KMS-11 (cell line): ENCODE measurements around the gene LSM3.

Experiments used
- H2AFZ ChIP-seq: fragments of 200-600 bp; sonication (generic); 2 replicates; pipeline ENCODE4 v1.6.1; 2016; ENCODE audit warnings: antibody characterized with exemption, mixed run types, low read depth
- H3K27ac ChIP-seq: fragments of 200-600 bp; sonication (generic); 2 replicates; pipeline ENCODE4 v1.6.1; 2016; ENCODE audit warnings: mild to moderate bottlenecking, mixed run types
- H3K27me3 ChIP-seq: fragments of 200-600 bp; sonication (generic); 2 replicates; pipeline ENCODE4 v1.6.1; 2017; ENCODE audit warnings: mild to moderate bottlenecking, low read depth, mixed run types, moderate library complexity; ENCODE audit not compliant: insufficient read depth
- H3K36me3 ChIP-seq: fragments of 200-600 bp; sonication (generic); 2 replicates; pipeline ENCODE4 v1.6.1; 2017; ENCODE audit warnings: mild to moderate bottlenecking, mixed run types; ENCODE audit not compliant: insufficient read depth
- H3K4me1 ChIP-seq: fragments of 200-600 bp; sonication (generic); 2 replicates; pipeline ENCODE4 v1.6.1; 2016; ENCODE audit warnings: mild to moderate bottlenecking, low read depth, mixed run types; ENCODE audit not compliant: poor library complexity, severe bottlenecking
- H3K4me2 ChIP-seq: fragments of 200-600 bp; sonication (generic); 2 replicates; pipeline ENCODE4 v1.7.0; 2016; ENCODE audit warnings: mild to moderate bottlenecking, mixed run types
- H3K4me3 ChIP-seq: fragments of 200-600 bp; sonication (generic); IDR thresholded peaks from 2 replicates; pipeline ENCODE4 v1.6.1; 2017; ENCODE audit warnings: low read depth, low read length, mixed read lengths; ENCODE audit not compliant: insufficient read depth
- H3K79me2 ChIP-seq: fragments of 200-600 bp; sonication (generic); 2 replicates; pipeline ENCODE4 v1.6.1; 2016; ENCODE audit warnings: low read depth, mixed run types; ENCODE audit not compliant: insufficient read depth
- H3K9ac ChIP-seq: fragments of 200-600 bp; sonication (generic); 2 replicates; pipeline ENCODE4 v1.6.1; 2016; ENCODE audit warnings: mild to moderate bottlenecking, mixed run types
- H4K20me1 ChIP-seq: fragments of 200-600 bp; sonication (generic); 2 replicates; pipeline ENCODE4 v1.6.1; 2016; ENCODE audit warnings: mild to moderate bottlenecking, mixed run types; ENCODE audit not compliant: insufficient read depth
- TF ChIP-seq, protein P1 (sequence below): fragments of 200-600 bp; sonication (generic); conservative IDR thresholded peaks from 2 replicates; pipeline ENCODE4 v1.6.1; 2017; ENCODE audit warnings: low read depth, mild to moderate bottlenecking, antibody characterized with exemption, low read length, moderate library complexity, mixed read lengths

Gene LSM3

DNA sequence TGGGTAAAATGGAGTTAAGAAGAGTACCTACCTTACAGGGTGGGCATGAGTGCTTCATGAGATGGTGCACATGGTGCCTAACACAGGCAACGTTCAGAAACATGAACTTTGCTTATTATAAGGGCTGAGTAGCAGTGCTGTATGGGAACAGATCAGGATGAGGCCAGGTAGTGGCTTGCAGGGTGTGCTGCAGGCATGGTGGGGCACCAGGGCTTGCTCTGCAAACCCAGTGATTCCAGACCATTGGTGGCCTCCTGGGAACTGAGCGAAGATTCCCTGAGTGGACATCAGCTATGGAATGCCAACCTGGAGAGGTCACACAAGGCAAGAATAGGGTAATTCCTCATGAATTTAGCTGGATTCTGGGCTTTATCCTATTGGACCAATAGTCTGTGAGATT is 37.9 kb upstream of the LSM3 start:
- Histone ChIP-seq H2AFZ (no peak overlapping the region), H3K36me3 (no peaks in the 10 kb centered on the region), H3K27me3 (no peaks in the 10 kb centered on the region), H3K4me1 (peaks cover 25% of the 10 kb centered on the region), H3K79me2 (no peaks in the 10 kb centered on the region), H3K27ac (no peak overlapping the region), H4K20me1 (no peaks in the 10 kb centered on the region), H3K9ac (no peak overlapping the region), H3K4me2 (no peak overlapping the region), H3K4me3 (no peak overlapping the region)
- TF ChIP-seq, protein P1, sequence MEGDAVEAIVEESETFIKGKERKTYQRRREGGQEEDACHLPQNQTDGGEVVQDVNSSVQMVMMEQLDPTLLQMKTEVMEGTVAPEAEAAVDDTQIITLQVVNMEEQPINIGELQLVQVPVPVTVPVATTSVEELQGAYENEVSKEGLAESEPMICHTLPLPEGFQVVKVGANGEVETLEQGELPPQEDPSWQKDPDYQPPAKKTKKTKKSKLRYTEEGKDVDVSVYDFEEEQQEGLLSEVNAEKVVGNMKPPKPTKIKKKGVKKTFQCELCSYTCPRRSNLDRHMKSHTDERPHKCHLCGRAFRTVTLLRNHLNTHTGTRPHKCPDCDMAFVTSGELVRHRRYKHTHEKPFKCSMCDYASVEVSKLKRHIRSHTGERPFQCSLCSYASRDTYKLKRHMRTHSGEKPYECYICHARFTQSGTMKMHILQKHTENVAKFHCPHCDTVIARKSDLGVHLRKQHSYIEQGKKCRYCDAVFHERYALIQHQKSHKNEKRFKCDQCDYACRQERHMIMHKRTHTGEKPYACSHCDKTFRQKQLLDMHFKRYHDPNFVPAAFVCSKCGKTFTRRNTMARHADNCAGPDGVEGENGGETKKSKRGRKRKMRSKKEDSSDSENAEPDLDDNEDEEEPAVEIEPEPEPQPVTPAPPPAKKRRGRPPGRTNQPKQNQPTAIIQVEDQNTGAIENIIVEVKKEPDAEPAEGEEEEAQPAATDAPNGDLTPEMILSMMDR, result no peak

DNA sequence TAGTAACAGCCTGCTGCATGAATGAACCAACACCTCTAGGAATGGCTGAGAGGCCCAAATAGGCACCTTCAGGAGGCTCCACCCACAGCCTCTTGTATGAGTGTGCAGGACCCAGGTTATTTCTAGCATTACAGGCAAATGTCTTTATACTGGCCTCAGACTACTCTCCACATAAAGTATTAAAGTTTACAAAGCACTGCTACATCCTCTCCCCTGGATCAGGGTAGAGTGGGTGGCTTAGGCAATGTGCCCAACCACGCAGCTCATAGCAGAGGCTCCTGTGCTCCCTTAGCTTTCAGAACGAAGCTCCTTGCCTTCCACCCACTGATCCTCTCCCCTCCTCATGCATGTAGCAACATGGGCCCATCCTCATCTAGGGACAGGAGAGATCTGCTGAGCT is 37.5 kb upstream of the LSM3 start:
- H4K20me1 ChIP-seq, result no peaks in the 10 kb centered on the region
- TF ChIP-seq, protein P1, result no peak
- no peak overlapping the region for H3K4me3 ChIP-seq

DNA sequence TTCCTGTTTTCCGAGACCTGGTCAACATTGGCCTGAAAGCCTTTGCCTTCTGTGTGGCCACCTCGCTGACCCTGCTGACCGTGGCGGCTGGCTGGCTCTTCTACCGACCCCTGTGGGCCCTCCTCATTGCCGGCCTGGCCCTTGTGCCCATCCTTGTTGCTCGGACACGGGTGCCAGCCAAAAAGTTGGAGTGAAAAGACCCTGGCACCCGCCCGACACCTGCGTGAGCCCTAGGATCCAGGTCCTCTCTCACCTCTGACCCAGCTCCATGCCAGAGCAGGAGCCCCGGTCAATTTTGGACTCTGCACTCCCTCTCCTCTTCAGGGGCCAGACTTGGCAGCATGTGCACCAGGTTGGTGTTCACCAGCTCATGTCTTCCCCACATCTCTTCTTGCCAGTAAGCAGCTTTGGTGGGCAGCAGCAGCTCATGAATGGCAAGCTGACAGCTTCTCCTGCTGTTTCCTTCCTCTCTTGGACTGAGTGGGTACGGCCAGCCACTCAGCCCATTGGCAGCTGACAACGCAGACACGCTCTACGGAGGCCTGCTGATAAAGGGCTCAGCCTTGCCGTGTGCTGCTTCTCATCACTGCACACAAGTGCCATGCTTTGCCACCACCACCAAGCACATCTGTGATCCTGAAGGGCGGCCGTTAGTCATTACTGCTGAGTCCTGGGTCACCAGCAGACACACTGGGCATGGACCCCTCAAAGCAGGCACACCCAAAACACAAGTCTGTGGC is 36.8 kb upstream of the LSM3 start:
- H3K4me2 ChIP-seq, result no peak overlapping the region
- no peak overlapping the region for H2AFZ ChIP-seq
- no peaks in the 10 kb centered on the region for H4K20me1 ChIP-seq
- H3K27ac ChIP-seq, result no peak overlapping the region
- no peak overlapping the region for H3K9ac ChIP-seq
- TF ChIP-seq, protein P1, result no peak
- no peaks in the 10 kb centered on the region for H3K79me2 ChIP-seq
- no peak overlapping the region for H3K4me3 ChIP-seq
- H3K27me3 ChIP-seq, result no peaks in the 10 kb centered on the region
- peaks cover 25% of the 10 kb centered on the region for H3K4me1 ChIP-seq
- no peaks in the 10 kb centered on the region for H3K36me3 ChIP-seq

More for the DNA sequence above, 37.5 kb upstream of the LSM3 start:
- Histone ChIP-seq H3K27ac (no peak overlapping the region), H3K79me2 (no peaks in the 10 kb centered on the region), H3K36me3 (no peaks in the 10 kb centered on the region), H3K27me3 (no peaks in the 10 kb centered on the region), H3K9ac (no peak overlapping the region), H3K4me1 (peaks cover 25% of the 10 kb centered on the region), H2AFZ (no peak overlapping the region), H3K4me2 (no peak overlapping the region)

DNA sequence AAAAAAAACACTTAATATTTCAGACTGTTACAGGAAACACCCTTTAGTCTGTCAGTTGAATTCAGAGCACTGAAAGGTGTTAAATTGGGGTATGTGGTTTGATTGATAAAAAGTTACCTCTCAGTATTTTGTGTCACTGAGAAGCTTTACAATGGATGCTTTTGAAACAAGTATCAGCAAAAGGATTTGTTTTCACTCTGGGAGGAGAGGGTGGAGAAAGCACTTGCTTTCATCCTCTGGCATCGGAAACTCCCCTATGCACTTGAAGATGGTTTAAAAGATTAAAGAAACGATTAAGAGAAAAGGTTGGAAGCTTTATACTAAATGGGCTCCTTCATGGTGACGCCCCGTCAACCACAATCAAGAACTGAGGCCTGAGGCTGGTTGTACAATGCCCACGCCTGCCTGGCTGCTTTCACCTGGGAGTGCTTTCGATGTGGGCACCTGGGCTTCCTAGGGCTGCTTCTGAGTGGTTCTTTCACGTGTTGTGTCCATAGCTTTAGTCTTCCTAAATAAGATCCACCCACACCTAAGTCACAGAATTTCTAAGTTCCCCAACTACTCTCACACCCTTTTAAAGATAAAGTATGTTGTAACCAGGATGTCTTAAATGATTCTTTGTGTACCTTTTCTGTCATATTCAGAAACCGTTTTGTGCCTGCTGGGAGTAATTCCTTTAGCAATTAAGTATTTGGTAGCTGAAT is 35.9 kb upstream of the LSM3 start:
- Histone ChIP-seq H2AFZ (no peak overlapping the region), H3K9ac (no peak overlapping the region), H3K36me3 (no peaks in the 10 kb centered on the region), H3K4me1 (peaks cover 25% of the 10 kb centered on the region), H3K4me2 (no peak overlapping the region), H4K20me1 (no peaks in the 10 kb centered on the region), H3K4me3 (no peak overlapping the region), H3K27ac (no peak overlapping the region), H3K27me3 (no peaks in the 10 kb centered on the region), H3K79me2 (no peaks in the 10 kb centered on the region)
- TF ChIP-seq, protein P1, result no peak
